ENCODE measurements around the gene PSMD14.

PSMD14 gene

GRCh38 chr2:161386228-161386824, 78.1 kb downstream of the PSMD14 start:
- no peak for DNase-seq

GRCh38 chr2:161388146-161388779, 80.0 kb downstream of the PSMD14 start:
- no peak for DNase-seq

- DNase-seq, result no peak
Measured at GRCh38 chr2:161391737-161392506, 83.7 kb downstream of the PSMD14 start.

GRCh38 chr2:161400076-161400475, 91.9 kb downstream of the PSMD14 start:
- no peak for DNase-seq

DNA sequence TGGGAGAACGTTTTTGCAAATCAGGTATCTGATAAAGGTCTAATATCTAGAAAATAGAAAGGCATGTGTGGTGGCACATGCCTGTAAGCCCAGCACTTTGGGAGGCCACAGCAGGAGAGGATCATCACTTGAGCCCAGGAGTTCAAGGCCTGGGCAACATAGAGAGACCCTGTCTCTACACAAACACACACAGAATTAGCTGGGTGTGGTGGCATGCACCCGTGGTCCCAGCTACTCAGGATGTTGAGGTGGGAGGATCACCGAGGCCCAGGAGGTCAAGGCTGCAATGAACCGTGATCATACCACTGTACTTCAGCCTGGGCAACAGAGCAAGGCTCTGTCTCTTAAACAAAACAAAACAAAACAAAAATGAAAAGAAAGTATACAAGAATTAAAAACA, 94.1 kb downstream of the PSMD14 start:
- DNase-seq, result no peak

DNA sequence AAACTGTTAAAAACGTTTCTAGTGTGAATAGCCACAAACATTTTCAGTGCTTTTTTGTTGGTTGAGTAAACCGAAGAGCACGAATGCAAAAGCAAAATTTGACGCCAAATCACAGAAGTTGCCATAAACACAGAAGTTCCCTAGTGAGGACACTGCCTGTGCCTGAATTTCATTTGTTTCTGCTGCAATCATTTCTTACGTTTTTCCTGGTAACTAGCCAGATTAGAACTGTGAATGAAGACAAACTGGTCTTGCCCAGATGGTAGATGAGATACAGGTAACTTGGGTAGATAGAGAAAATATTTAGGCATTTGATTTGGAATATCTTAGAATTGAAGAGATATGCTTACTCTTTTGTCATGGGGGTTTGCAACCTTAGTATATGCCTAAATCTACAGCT, 98.1 kb downstream of the PSMD14 start:
- no peak for DNase-seq

- DNase-seq, result no peak
Measured at GRCh38 chr2:161407597-161407996, 99.4 kb downstream of the PSMD14 start.

DNA sequence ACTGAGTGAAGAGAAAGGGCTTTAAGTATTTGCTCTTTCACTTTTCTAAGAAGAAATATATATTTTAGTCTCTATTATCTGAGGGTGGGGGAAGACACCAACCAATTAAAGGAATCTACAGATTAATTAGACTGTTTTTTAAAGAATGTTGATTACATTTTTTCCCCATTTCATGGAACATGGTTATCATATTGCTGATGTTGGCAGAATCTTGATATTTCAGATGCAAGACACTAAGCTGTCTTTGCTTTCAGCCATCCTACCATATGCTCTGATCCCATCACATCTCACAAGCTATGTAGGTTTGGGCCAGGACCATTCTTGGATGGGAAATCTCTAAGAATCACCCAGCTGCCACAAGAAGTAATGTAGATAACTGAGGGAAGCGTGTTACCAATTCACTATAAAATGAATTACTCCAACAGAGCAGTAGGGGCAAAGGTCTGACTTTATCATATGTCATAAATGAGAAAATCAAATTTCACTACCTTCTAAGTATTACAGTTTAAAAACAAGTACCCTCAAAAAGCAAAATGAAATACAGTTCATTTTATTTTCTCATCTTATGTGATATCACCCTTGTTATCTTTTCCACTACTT, 101.2 kb downstream of the PSMD14 start:
- no peak for DNase-seq

GRCh38 chr2:161412346-161412745, 104.1 kb downstream of the PSMD14 start:
- DNase-seq, result no peak

DNA sequence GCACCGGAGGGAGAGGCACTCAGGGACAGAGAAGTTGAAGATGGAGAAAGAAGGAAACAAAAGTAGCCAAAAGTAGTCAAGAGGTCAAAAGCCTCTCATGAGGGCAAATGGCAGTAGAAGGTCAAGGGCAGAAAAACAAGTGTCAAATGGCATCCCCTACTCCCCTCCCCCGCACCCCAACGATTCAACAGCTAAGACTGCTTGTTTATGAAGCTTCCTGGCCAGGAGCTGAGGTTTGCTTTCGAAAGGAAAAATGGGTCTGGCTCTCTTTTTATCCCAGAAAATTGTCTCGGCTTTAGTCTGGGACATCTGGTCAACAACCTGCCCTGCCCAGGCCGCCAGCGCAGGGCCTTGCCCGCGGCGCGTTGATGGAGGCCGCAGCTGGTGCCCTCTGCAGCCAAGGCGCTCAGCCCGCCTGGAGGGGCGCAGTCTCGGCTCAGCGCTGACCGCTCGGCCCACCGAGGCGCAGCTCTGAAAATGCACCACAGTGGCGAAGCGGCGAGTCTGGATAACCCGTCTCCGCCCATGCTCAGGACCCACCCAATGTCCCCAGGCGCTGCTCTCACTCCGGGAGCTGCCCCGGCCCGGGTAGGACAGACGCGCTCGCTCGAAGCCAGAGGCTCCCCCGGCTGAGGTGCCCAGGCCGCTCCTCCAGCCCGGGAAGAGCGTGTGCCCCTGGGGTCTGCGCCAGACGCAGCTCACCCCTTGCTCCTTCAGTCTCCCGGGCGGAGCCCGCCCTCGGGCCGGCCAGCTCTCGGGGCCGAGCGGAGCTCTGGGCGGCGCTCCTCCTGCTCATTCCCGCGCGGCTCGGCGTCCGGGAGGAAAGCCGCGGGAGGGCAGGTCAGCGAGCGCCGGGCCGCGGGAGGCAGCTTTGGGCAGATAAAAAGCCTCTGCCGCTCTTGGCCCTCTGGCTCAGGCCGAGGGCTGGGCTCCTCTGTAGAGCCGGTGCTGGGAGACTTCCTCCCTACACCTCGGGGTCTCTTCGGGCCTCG, 106.1 kb downstream of the PSMD14 start:
- peak; percentile 11 for DNase-seq

- DNase-seq, result no peak
Measured at GRCh38 chr2:161415034-161415986, 107.1 kb downstream of the PSMD14 start.

DNA sequence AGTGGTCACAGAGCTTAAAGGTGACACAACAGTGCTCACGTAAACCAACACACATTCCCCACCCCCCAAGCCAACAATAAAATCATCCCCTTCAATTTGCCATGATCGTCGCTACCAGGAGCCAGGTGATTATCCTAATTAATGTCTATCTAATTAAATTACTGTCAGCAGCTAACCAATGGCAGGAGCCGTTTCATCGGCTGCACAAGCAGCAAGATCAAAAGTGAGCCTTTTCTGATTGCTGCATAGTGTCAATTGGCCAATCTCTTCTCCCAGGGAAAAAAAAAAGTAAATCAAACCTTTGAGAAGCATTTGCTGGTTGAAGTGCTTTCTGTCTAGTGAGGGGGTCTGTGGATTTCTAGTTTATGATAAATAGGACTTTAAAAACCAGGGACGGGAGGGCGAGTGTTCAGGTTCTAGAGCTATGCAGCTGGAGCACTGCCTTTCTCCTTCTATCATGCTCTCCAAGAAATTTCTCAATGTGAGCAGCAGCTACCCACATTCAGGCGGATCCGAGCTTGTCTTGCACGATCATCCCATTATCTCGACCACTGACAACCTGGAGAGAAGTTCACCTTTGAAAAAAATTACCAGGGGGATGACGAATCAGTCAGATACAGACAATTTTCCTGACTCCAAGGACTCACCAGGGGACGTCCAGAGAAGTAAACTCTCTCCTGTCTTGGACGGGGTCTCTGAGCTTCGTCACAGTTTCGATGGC, 107.9 kb downstream of the PSMD14 start, which contains the start of gene TBR1:
Gene TBR1, plus strand, starts transcription at position 311 of the 721 bp plus-strand sequence. Its CDS starts 114 bp downstream, at position 425.
- DNase-seq, result no peak

DNA sequence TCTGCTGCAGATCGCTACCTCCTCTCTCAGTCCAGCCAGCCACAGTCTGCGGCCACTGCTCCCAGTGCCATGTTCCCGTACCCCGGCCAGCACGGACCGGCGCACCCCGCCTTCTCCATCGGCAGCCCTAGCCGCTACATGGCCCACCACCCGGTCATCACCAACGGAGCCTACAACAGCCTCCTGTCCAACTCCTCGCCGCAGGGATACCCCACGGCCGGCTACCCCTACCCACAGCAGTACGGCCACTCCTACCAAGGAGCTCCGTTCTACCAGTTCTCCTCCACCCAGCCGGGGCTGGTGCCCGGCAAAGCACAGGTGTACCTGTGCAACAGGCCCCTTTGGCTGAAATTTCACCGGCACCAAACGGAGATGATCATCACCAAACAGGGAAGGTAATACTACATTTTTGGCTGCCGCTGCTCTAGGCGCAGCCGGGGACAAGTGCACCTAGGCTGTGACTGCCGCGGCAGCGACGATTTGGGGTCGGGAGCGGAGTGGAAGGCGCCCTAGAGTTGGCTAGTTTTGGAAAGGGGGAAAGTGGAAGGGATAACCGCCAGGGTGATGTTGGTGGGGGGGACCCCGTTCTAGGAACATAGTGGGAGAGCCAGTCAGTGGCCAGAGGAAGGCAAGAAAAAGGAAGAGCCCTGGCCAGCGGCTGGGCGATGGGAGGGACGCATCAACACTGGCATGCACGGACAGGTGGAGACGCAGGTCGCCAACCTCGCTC, 108.6 kb downstream of the PSMD14 start:
- DNase-seq, result no peak

- DNase-seq, result no peak
Measured at GRCh38 chr2:161417438-161418274, 109.4 kb downstream of the PSMD14 start.

- DNase-seq, result no peak
Measured at GRCh38 chr2:161418275-161418714, 110.1 kb downstream of the PSMD14 start.

GRCh38 chr2:161418715-161419637, 110.8 kb downstream of the PSMD14 start:
- peak; percentile 13 for DNase-seq

GRCh38 chr2:161419638-161420190, 111.5 kb downstream of the PSMD14 start:
- DNase-seq, result no peak
